Natural killer cell treated with Interleukin-12 subunit alpha and Interleukin-12 subunit beta and Interleukin-15 and Interleukin-18, amount 100 ng/mL, for 72 hours (primary cell): ENCODE data around the gene ADAM12. TPM values are rescaled to one million over a fixed set of nuclear protein-coding genes. Genes with fewer than 3 reads are reported as not detected.

ENCODE experiments used
- ATAC-seq, 2 donors: fragments of 150-1000 bp; cut with Tn5 transposase in 1 of 2; sonication (Bioruptor Pico), chemical (Tn5 transposase) in 1 of 2; 2 replicates each; pipeline ENCODE4 v1.10.0; 2021
- DNase-seq: peaks from one replicate; pipeline ENCODE4 v3.0.0; 2022; ENCODE audit warnings: low spot score
- H3K27ac Mint-ChIP-seq, 2 donors: 1 replicate in 1 of 2; 2 replicates in 1 of 2; pipeline ENCODE4 v1.8.0; 2022; ENCODE audit warnings: mixed read lengths in 2 of 2, mild to moderate bottlenecking in 1 of 2, moderate library complexity in 1 of 2
- H3K27me3 Mint-ChIP-seq, 2 donors: 1 replicate in 1 of 2; 2 replicates in 1 of 2; pipeline ENCODE4 v1.8.0; 2022; ENCODE audit warnings: mixed read lengths in 2 of 2
- H3K36me3 Mint-ChIP-seq: one replicate; pipeline ENCODE4 v1.8.0; 2022; ENCODE audit warnings: mixed read lengths
- H3K4me1 Mint-ChIP-seq, 2 donors: 1 replicate in 1 of 2; 2 replicates in 1 of 2; pipeline ENCODE4 v1.8.0; 2022; ENCODE audit warnings: low read depth in 2 of 2, mixed read lengths in 2 of 2, mild to moderate bottlenecking in 1 of 2
- H3K4me3 Mint-ChIP-seq: one replicate; pipeline ENCODE4 v1.8.0; 2022; ENCODE audit warnings: mixed read lengths
- H3K9me3 Mint-ChIP-seq: 2 replicates; pipeline ENCODE4 v1.8.0; 2022; ENCODE audit warnings: mixed read lengths
- total RNA-seq, 2 donors: library from RNA; stranded (reverse); gene quantifications; one replicate each; pipeline ENCODE4 v1.2.3, GENCODE V29; 2022

The ADAM12 gene
- total RNA-seq, 2 donors from 2014 or later, result 0.06 to 0.48 TPM

DNA sequence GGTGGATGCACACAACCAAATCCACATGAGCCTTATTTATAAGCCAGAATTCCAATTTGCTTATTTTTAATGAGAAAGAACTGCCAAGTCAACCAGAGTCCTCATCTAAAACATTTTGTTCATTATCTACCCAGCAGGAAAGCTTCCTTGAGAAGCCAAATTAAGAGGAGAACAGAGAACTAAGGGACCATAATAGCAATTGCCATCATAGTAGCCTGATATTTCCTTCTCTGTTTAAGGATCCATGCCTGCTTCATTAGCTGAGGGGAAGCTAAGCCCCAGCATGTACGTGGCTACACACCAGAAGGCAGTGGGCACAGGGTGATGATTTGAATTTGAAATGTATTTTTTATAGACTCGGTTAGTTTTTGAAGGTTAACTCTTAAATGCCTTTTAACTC lies 46.8 kb downstream of the ADAM12 start:
- ATAC-seq (no peak), DNase-seq (no peak)
- Mint-ChIP-seq H3K27me3 (peaks cover 6 to 19% of the 10 kb centered on the region in 2 donors), H3K4me3 (no peak overlapping the region), H3K4me1 (no peaks in the 10 kb centered on the region), H3K36me3 (no peaks in the 10 kb centered on the region), H3K9me3 (no peaks in the 10 kb centered on the region), H3K27ac (no peak overlapping the region)

- Mint-ChIP-seq H3K4me3 (no peak overlapping the region), H3K27me3 (peaks cover 6 to 14% of the 10 kb centered on the region in 2 donors)
- ATAC-seq, result no peak
These were observed 50.9 kb downstream of the ADAM12 start for GRCh38 chr10:126337251-126337810.

GRCh38 chr10:126336801-126337200 lies 51.5 kb downstream of the ADAM12 start:
- Mint-ChIP-seq H3K9me3 (no peaks in the 10 kb centered on the region), H3K36me3 (no peaks in the 10 kb centered on the region)

More at GRCh38 chr10:126337251-126337810, 50.9 kb downstream of the ADAM12 start:
- no peak for DNase-seq
- no peaks in the 10 kb centered on the region for H3K9me3 Mint-ChIP-seq
- H3K27ac Mint-ChIP-seq, result no peak overlapping the region
- no peaks in the 10 kb centered on the region for H3K36me3 Mint-ChIP-seq
- H3K4me1 Mint-ChIP-seq, result no peaks in the 10 kb centered on the region

DNA sequence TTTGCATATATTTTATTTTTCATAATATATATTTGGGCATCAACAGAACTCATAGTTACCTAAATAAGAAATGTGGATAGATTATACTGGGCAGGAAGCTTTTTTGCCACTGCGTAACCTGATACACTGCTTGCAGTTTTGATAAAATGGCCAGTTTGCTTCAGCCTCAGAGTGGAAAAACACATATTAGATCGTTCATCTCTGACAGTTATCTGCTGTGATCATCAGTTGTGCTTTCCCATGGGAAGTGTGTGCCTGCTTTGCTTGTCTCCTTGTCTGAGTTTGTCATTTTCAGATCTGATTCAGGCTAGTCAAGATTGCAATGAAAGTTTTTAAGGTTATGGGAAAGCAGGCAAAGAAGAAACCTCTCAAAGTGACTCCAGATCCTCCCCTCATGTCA lies 54.0 kb downstream of the ADAM12 start:
- H3K27me3 Mint-ChIP-seq, result peaks cover 1 to 10% of the 10 kb centered on the region in 2 donors
- H3K36me3 Mint-ChIP-seq, result no peaks in the 10 kb centered on the region
- no peak overlapping the region for H3K27ac Mint-ChIP-seq
- no peaks in the 10 kb centered on the region for H3K4me1 Mint-ChIP-seq
- no peaks in the 10 kb centered on the region for H3K9me3 Mint-ChIP-seq
- no peak overlapping the region for H3K4me3 Mint-ChIP-seq
- DNase-seq, result no peak
- no peak for ATAC-seq

More at GRCh38 chr10:126336801-126337200, 51.5 kb downstream of the ADAM12 start:
- H3K27ac Mint-ChIP-seq, result no peak overlapping the region
- H3K4me3 Mint-ChIP-seq, result no peak overlapping the region
- no peaks in the 10 kb centered on the region for H3K4me1 Mint-ChIP-seq
- ATAC-seq (peak in 1 of 2 donors; percentile 12), DNase-seq (no peak)
- H3K27me3 Mint-ChIP-seq, result peaks cover 6 to 14% of the 10 kb centered on the region in 2 donors

GRCh38 chr10:126332576-126332975 lies 55.7 kb downstream of the ADAM12 start:
- H3K27me3 Mint-ChIP-seq, result peaks cover 0 to 9% of the 10 kb centered on the region in 2 donors
- no peak overlapping the region for H3K4me3 Mint-ChIP-seq
- DNase-seq (no peak), ATAC-seq (no peak)
- H3K27ac Mint-ChIP-seq, result no peak overlapping the region
- H3K9me3 Mint-ChIP-seq, result no peaks in the 10 kb centered on the region
- no peaks in the 10 kb centered on the region for H3K4me1 Mint-ChIP-seq
- no peaks in the 10 kb centered on the region for H3K36me3 Mint-ChIP-seq

DNA sequence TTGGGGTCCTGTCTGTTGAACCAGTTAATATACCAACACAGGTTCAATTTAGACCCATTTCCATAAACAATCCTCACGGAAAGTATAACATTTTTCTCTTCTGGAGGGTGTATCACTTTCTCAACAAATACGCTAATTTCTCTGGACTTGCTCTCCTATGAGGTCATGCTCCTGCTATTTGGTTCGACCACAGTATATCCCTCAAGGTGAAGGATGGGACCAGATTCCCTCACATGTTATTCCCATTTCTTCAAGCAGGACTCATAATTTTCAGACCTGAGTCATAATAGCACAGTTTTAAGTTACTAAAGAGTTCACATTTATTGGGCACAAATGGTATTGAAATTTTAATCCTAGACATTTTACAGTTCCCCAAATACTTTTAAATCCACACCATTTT lies 57.2 kb downstream of the ADAM12 start:
- H3K36me3 Mint-ChIP-seq, result no peaks in the 10 kb centered on the region

DNA sequence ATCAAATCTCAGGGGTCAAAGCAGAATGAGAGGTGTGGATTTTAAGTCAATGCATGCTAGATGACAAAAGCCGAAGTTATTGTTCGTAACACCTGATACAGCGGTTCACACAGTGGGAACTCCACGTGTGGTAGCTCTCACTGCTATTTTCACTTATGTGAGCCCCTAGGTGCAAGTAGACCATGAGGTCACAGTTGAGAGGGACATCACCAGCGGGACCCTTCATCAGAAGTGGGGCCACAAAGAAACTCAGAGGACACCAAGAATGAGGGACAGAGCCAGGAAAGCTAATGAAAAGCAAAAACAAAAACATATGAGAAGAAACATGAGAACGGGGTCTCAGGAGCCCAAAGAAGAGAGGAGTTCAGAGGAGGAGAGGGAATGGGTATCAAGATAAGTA lies 63.5 kb downstream of the ADAM12 start:
- no peak overlapping the region for H3K27ac Mint-ChIP-seq
- H3K4me1 Mint-ChIP-seq, result no peaks in the 10 kb centered on the region
- no peaks in the 10 kb centered on the region for H3K9me3 Mint-ChIP-seq
- DNase-seq, result no peak
- H3K4me3 Mint-ChIP-seq, result no peak overlapping the region
- peaks cover 12 to 16% of the 10 kb centered on the region in 2 donors for H3K27me3 Mint-ChIP-seq
- H3K36me3 Mint-ChIP-seq, result no peaks in the 10 kb centered on the region
- no peak for ATAC-seq

More for the DNA sequence above, 57.2 kb downstream of the ADAM12 start:
- no peaks in the 10 kb centered on the region for H3K4me1 Mint-ChIP-seq
- H3K9me3 Mint-ChIP-seq, result no peaks in the 10 kb centered on the region
- DNase-seq (no peak), ATAC-seq (no peak)
- peaks cover 0 to 13% of the 10 kb centered on the region in 2 donors for H3K27me3 Mint-ChIP-seq
- no peak overlapping the region for H3K4me3 Mint-ChIP-seq
- no peak overlapping the region for H3K27ac Mint-ChIP-seq

DNA sequence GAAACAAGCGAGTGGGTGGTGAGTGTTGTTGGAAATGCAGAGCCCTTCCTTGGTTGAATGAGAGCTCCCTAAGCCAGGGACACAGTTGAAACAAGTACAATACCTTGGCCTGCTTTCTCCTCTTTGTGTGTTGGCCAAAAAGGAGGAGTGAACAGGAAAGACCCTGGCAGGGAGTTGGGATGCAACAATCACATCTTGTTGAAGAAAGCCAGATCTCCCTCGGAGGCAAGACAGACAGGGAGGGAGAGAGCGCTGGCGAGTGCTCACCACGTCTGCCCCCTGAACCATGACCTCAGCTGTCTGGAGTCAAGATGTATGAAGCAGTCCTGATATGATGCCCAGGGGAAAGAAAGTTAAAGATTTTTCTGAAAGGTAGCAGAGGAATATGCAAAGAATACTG lies 66.8 kb downstream of the ADAM12 start:
- H3K4me3 Mint-ChIP-seq, result no peak overlapping the region
- no peaks in the 10 kb centered on the region for H3K9me3 Mint-ChIP-seq
- no peak for DNase-seq
- H3K27ac Mint-ChIP-seq, result no peak overlapping the region
- H3K27me3 Mint-ChIP-seq, result peaks cover 8 to 12% of the 10 kb centered on the region in 2 donors
- no peak for ATAC-seq
- H3K36me3 Mint-ChIP-seq, result no peaks in the 10 kb centered on the region
- no peaks in the 10 kb centered on the region for H3K4me1 Mint-ChIP-seq

DNA sequence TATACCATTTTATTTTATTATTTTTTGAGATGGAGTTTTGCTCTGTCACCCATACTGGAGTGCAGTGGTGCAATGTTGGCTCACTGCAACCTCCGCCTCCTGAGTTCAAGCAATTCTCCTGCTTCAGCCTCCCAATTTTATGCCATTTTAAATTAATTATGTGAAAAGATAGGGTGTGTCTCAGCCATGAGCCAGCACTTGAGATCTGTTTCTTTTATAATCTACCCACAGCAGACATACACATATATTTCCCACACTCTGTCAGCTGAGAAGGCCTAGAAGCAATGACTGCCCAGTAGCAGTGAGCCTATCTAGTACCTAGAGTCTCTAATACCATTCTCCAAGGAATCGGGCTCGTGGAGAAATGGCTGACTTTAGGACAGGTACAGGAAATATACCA lies 70.5 kb downstream of the ADAM12 start:
- H3K4me1 Mint-ChIP-seq, result no peaks in the 10 kb centered on the region
- H3K9me3 Mint-ChIP-seq, result no peaks in the 10 kb centered on the region
- no peak for DNase-seq
- no peak overlapping the region for H3K4me3 Mint-ChIP-seq
- no peak for ATAC-seq
- H3K36me3 Mint-ChIP-seq, result no peaks in the 10 kb centered on the region
- no peak overlapping the region for H3K27ac Mint-ChIP-seq
- H3K27me3 Mint-ChIP-seq, result peaks cover 0 to 6% of the 10 kb centered on the region in 2 donors

- H3K4me3 Mint-ChIP-seq, result no peak overlapping the region
- no peak for ATAC-seq
- H3K9me3 Mint-ChIP-seq, result no peaks in the 10 kb centered on the region
- DNase-seq, result no peak
- H3K4me1 Mint-ChIP-seq, result no peaks in the 10 kb centered on the region
- H3K36me3 Mint-ChIP-seq, result no peaks in the 10 kb centered on the region
- peaks cover 0 to 6% of the 10 kb centered on the region in 2 donors for H3K27me3 Mint-ChIP-seq
- H3K27ac Mint-ChIP-seq, result no peak overlapping the region
These were observed 72.6 kb downstream of the ADAM12 start for GRCh38 chr10:126315494-126316177.

DNA sequence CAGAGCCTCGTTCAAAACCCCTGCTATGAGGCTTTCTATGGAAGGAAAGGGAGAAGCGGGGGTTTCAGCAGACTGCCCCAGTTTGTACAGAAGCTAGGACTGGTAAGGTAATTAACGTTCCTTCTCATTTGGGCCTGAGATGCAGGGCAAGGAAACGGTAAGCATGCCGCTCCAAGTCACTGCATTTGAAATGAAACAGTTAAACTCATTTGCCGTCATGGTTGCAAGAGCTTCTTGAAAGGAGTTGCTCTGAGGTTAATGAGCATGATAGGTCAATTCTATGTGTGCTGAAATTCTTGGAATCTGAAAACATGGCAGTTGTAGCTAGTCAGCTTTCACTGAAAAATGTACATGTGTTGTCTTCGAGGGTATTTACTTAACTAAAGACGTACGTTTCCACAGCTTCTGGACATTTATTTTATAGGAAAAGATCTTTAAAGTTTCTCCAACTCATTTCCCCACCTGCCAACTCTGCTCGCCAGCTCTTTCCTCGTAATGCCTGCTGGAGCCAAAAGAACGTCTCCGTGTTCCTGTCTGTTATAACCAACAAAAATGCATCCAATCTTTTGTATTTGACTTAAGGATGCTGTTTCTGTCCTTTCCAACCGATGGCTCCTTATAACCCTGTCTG lies 73.3 kb downstream of the ADAM12 start:
- no peak for DNase-seq
- H3K27ac Mint-ChIP-seq, result no peak overlapping the region
- H3K27me3 Mint-ChIP-seq, result peaks cover 1 to 6% of the 10 kb centered on the region in 2 donors
- no peak overlapping the region for H3K4me3 Mint-ChIP-seq
- ATAC-seq, result no peak
- H3K36me3 Mint-ChIP-seq, result no peaks in the 10 kb centered on the region
- H3K4me1 Mint-ChIP-seq, result no peaks in the 10 kb centered on the region
- no peaks in the 10 kb centered on the region for H3K9me3 Mint-ChIP-seq

- H3K36me3 Mint-ChIP-seq, result no peaks in the 10 kb centered on the region
- H3K4me3 Mint-ChIP-seq, result no peak overlapping the region
- ATAC-seq (no peak), DNase-seq (no peak)
- peaks cover 6 to 13% of the 10 kb centered on the region in 2 donors for H3K27me3 Mint-ChIP-seq
- no peaks in the 10 kb centered on the region for H3K9me3 Mint-ChIP-seq
- H3K4me1 Mint-ChIP-seq, result no peaks in the 10 kb centered on the region
- no peak overlapping the region for H3K27ac Mint-ChIP-seq
These were observed 76.1 kb downstream of the ADAM12 start for GRCh38 chr10:126312167-126312566.

DNA sequence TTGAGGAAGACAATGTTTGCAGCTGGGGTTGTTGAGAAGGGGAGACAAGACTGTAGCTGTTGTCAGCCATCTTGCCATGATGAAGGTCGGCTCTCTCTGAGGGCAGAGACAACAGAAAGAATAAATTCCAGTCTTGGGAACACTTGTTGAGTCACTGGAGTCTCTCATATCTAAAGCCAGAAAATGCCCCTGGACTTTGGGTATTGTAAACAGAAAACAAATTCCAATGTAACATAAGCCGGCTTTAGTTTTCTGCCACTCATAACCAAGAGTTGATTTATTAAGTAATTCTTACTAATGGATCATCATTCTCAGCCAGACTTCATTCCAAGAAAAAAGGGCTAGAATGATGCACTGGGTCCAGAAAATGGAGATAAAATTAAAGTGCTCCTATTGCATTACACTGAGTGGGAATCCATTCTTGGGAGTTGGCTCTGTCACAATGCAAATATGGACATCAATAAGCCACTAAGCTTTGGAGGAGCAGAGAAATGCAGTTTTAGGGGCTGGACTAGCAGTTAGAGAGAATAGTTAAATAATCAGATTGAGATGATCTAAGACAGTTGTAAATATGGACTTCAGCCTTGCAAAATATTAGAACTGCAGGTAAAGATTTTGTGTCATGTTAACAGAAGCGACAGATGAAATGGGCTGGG lies 78.9 kb downstream of the ADAM12 start:
- no peaks in the 10 kb centered on the region for H3K36me3 Mint-ChIP-seq
- no peaks in the 10 kb centered on the region for H3K4me1 Mint-ChIP-seq

More for the DNA sequence above, 78.9 kb downstream of the ADAM12 start:
- H3K27me3 Mint-ChIP-seq, result peaks cover 6 to 15% of the 10 kb centered on the region in 2 donors
- no peak overlapping the region for H3K4me3 Mint-ChIP-seq
- H3K9me3 Mint-ChIP-seq, result no peaks in the 10 kb centered on the region
- DNase-seq (no peak), ATAC-seq (no peak)
- no peak overlapping the region for H3K27ac Mint-ChIP-seq
